ENCODE measurements around the gene CEP57L1.

DNA sequence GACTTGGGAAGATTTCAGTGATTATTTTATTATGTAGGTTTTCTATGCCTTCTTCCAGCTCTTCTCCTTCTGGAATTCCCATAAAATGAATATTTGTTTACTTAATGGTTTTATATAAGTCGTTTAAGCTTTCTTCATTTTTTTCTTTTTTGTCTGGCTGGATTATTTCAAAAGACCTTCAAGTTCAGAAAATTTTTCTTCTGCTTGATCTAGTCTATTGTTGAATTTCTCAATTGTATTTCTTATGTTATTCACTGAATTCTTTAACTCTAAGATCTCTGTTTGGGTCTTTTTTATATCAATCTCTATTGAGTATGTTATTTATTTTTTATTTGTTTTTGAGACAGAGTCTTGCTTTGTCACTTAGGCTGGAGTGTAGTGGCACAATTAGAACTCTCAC lies 117.4 kb downstream of the CEP57L1 start:
- TF ChIP-seq POLR2A (IDR thresholded peaks at IDR 0.05) (no peak), POLR2AphosphoS5 (IDR thresholded peaks at IDR 0.05) (no peak)
- TF ChIP-seq, protein P1, sequence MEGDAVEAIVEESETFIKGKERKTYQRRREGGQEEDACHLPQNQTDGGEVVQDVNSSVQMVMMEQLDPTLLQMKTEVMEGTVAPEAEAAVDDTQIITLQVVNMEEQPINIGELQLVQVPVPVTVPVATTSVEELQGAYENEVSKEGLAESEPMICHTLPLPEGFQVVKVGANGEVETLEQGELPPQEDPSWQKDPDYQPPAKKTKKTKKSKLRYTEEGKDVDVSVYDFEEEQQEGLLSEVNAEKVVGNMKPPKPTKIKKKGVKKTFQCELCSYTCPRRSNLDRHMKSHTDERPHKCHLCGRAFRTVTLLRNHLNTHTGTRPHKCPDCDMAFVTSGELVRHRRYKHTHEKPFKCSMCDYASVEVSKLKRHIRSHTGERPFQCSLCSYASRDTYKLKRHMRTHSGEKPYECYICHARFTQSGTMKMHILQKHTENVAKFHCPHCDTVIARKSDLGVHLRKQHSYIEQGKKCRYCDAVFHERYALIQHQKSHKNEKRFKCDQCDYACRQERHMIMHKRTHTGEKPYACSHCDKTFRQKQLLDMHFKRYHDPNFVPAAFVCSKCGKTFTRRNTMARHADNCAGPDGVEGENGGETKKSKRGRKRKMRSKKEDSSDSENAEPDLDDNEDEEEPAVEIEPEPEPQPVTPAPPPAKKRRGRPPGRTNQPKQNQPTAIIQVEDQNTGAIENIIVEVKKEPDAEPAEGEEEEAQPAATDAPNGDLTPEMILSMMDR (IDR thresholded peaks at IDR 0.05) = no peak
